ENCODE data around the gene ARHGAP45.
"Not testable (repeated sequence)": the region's sequence is repeated elsewhere in the genome, so short reads cannot be mapped to it uniquely, and the experiment has no call there.

The ARHGAP45 gene

GRCh38 chr19:1019980-1020867 is 46.7 kb upstream of the ARHGAP45 start:
- Histone ChIP-seq H3K9me3 (no peaks in the 10 kb centered on the region), H3K4me1 (peaks cover 7% of the 10 kb centered on the region), H3K27me3 (no peaks in the 10 kb centered on the region), H3K36me3 (peaks cover 8% of the 10 kb centered on the region), H3K4me3 (ENCODE audit: low read depth, low read length) (peak overlapping the region; percentile 87)
- no peak for DNase-seq
- no peak for TF ChIP-seq CTCF (IDR thresholded peaks at IDR 0.05; ENCODE audit: low read depth, low read length)

GRCh38 chr19:1020868-1021425 is 46.0 kb upstream of the ARHGAP45 start, which contains the start of gene TMEM259:
Gene TMEM259, minus strand, starts transcription at chr19:1021123. Its CDS starts 127 bp downstream, at chr19:1020996.
- TF ChIP-seq CTCF (IDR thresholded peaks at IDR 0.05; ENCODE audit: low read depth, low read length): no peak
- DNase-seq: peak; percentile 99
- Histone ChIP-seq H3K36me3 (peaks cover 8% of the 10 kb centered on the region), H3K9me3 (no peaks in the 10 kb centered on the region), H3K27me3 (no peaks in the 10 kb centered on the region), H3K4me1 (peaks cover 7% of the 10 kb centered on the region), H3K4me3 (ENCODE audit: low read depth, low read length) (peak within 1 kb of the TSS; percentile 87)

- not testable (repeated sequence) for H3K4me3 ChIP-seq (ENCODE audit: low read depth, low read length); H3K27me3 ChIP-seq; H3K9me3 ChIP-seq; H3K36me3 ChIP-seq; H3K4me1 ChIP-seq; DNase-seq
Measured at GRCh38 chr19:1023883-1024188, 43.1 kb upstream of the ARHGAP45 start.

GRCh38 chr19:1025080-1025479 is 41.9 kb upstream of the ARHGAP45 start:
- not testable (repeated sequence) for DNase-seq; H3K4me3 ChIP-seq (ENCODE audit: low read depth, low read length); H3K36me3 ChIP-seq; H3K4me1 ChIP-seq; H3K9me3 ChIP-seq; H3K27me3 ChIP-seq

GRCh38 chr19:1025960-1026782 is 40.8 kb upstream of the ARHGAP45 start, which contains the start of gene CNN2:
Gene CNN2, plus strand, starts transcription at chr19:1026608. Its CDS starts 54 bp downstream, at chr19:1026662.
- H3K36me3 ChIP-seq: no peaks in the 10 kb centered on the region
- TF ChIP-seq CTCF (IDR thresholded peaks at IDR 0.05; ENCODE audit: low read depth, low read length): no peak
- H3K4me1 ChIP-seq: no peaks in the 10 kb centered on the region
- no peaks in the 10 kb centered on the region for H3K9me3 ChIP-seq
- H3K27me3 ChIP-seq: no peaks in the 10 kb centered on the region; the same call in 1 of the 2 replicates
- DNase-seq: peak; percentile 77
- peak within 1 kb of the TSS; percentile 59 for H3K4me3 ChIP-seq (ENCODE audit: low read depth, low read length)

- no peak for TF ChIP-seq CTCF (IDR thresholded peaks at IDR 0.05; ENCODE audit: low read depth, low read length)
- Histone ChIP-seq H3K4me1 (no peaks in the 10 kb centered on the region), H3K36me3 (no peaks in the 10 kb centered on the region; the same call in 1 of the 2 replicates), H3K27me3 (no peaks in the 10 kb centered on the region; the same call in 1 of the 2 replicates), H3K4me3 (ENCODE audit: low read depth, low read length) (peak overlapping the region; percentile 59), H3K9me3 (no peaks in the 10 kb centered on the region)
- DNase-seq: no peak
Measured at GRCh38 chr19:1026783-1027649, 40.0 kb upstream of the ARHGAP45 start.

All from BE2C (cell line).